Measurements from ENCODE around the gene BCL11B.
"Not testable (repeated sequence)": the region's sequence is repeated elsewhere in the genome, so short reads cannot be mapped to it uniquely, and the experiment has no call there.

The BCL11B gene

DNA sequence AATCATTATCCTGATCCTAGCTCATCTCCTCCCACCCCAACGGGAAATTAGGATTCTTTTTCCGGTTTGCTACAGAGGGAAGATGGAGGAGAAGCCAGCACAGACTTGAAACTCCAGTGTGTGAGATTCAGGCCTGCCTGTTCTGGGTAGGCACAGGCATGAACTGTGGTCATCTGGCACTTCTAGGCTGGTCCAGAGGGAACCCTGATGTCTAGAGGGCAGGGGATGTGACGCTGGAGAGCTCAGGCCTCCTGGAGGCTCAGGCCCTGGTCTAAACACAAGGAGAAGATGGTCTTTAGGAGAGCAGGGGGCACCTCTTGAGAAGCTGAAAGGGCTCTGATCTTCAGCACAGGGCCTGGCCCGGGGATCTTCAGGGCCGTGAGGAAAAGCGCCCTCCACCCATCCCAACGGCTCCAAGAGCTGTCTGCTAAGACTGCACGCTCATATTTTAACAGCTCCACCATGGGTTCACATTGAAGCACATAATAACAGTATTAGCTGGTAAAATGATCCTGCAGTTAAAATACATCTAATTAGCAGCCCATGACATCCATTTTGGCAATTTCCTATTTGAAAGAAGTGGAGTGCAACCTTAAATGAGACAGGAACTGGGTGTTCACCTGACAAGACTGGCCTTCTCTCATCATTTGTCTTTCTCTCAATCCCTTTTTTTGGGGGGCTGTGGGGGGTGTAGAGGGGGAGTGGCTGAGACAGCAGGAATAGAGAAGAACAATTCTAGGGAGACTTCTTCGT, 35.4 kb downstream of the BCL11B start:
- no peak for DNase-seq

DNA sequence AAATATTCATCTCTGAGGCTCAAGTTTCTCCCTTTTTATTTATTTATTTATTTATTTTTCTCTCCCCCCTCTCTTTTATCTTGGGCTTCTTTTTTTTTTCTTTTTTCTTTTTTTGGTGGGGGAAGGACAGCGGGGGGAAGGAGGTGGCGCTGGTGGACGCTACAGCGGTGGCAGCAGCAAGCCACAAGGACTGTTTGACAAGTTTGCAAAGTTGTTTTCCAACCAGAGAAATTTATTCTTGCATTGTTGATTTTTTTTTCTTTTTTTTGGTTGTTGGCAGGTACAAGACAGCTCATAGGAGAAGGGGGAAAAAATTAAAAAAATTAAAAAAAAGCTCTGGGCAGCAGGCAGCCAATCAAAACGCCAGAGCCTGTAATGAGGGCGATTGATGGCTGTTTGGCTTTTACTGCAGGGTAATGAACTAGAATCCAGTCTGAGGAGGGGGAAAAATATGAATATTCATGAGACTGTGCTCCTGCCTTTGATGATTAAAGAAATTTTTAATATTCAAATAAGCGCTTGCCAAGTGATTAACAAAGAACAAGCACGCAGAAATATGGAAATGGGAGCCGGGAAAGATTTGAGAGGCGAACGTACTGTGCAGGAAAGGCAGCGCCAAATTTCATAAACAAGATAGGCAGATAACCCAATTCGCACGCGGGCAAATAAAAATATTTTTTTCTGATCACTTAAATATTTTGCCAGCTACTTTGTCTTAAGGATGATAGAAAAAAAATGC, 36.2 kb downstream of the BCL11B start:
- DNase-seq = no peak

DNA sequence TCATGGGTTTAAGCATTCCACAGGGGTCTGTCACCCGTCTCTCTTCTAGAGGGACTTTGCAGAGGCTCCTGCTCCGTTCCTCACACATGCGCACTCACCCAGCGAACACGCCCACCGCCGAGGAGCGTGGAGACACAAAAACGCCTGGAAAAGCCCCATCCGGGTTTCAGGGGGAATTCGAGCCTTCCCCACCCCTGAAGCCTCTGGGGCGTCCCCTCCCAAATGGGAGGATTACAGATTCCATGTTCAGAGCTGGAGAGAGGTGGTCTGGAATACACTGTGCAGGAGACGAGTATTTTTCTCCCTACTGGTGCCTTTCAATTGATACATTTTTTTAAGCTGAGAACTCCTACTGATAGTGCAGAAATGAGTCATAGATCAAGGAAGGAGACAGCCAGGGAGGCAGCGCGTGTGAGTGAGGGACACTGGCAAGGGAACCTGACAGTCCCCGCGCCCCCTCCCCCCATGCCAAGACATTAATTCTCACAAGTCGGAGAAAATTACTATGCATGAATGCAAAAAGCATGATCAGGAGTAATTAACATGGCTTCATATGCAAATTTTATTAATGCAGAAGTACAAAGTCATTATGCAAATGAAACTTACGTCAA, 36.9 kb downstream of the BCL11B start:
- peak; percentile 90 for DNase-seq

DNA sequence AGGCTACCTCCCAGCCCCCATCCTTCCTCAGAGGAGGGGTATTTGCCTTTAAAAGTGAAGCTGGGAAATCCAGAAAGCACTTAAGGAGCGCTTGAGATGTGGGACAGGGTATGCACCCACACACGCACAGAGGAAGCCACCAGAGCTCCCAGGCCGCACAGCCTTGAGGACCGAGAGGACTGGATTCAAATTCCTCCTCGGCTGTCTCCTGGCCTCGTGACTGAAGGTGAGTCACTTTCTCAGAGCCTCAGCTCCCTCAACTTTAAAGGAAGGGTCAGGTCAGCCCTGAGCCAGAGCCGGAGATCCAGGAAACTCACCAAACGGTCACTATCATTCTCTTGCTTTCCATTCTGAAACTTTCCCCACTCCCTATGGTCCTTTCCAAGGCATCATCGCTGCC, 37.6 kb downstream of the BCL11B start:
- DNase-seq = no peak

DNA sequence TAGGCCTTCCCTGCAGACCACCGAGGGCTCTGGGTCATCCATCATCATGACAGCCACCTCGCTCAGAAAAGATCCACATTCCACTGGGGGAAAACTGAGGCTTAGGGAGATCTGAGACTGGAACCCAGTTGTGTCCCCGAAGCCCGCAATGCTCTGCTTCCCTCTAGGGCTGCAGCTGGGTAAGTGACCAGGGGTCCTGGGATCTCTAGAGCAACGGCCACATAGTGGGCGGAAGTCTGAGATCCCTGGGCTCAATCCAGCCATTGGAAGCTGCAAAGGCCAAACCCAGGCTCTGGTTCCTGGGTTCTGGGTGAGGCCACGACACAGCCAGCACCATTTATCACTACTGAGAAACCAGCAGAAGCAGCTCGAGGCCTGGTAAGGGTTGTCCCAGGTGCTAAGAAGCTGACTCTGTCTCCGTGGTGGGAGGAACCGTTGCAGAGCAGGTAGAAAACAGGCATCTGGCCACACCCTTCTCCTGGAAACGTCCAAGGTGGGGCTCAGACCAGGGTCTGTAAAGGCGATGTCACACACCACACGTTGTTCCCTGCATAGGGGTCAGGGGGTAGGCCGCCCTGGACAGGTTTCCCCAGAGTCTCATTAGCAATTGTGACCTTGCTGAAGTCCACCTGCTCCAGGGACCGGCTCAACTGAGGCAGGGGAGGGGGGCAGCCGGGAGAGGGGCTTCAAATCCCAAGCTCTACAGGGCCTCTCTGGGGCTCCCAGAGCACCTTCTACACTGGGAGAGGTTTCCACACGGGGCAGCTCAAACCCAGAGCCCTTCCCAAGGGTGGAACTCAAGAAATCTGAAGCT, 38.6 kb downstream of the BCL11B start:
- no peak for DNase-seq

DNA sequence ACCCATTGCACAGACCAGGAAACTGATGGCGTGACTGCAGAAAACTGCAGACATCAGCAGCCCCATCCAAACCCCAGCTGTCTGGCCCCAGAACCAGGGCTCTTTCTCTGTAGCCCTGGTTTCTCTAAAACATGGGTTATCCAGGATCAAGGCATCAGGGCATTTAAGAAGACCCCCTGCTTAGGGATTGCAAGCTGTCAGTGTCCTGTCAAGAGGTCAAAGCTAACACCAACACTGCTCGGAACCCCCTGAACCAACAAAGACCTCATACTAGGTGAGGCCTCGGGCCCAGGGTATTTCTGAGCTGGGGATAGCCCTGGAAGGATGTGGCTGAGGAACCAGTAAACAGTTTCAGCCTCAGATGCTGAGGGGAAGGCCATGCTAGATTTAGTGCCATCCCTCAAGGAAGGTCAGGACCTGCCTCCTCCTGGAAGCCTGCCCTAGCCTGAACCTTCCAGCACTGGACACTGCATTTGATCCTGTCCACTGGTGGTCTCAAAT, 39.2 kb downstream of the BCL11B start:
- no peak for DNase-seq

DNA sequence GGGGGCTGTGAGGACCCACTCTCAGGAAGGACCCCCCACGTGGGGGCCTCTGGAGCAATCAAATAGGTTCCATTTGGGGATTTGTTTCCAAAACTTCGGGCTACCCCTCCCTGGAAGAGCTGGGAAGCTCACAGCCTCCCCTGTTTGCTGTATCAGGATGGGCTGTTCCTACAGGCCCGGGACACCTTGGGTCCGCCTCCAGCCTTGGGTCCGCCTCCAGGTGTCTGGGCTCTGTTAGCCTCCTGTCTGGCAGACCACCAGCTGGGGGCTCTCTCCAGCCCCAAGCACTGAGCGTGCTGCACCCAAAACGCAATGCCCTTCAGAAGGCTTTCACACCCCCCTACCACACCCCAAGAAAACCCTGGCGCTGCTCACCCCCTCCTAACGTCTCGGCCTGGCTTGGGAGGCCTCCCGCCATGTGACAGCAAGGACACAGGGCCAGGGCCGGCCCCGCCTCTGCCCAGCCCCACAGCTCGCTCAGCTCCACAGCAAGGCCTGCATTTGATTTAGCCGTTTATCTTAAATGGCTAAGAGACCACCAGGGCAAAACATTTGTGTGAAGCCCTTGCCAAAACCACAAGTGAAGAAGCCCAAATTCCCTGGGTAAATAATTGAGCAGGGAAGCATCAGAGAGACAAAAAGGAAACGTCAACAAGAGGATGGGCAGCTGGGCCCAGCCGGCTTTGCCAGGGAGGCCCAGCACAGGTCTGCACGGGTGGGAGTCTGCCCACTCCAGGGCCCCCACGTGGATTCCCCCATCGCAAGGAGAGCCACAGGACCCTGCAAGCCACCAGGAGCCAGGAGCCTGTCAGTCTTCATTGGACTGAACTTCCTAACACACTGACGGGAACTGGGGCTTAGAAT, 39.9 kb downstream of the BCL11B start:
- no peak for DNase-seq

DNA sequence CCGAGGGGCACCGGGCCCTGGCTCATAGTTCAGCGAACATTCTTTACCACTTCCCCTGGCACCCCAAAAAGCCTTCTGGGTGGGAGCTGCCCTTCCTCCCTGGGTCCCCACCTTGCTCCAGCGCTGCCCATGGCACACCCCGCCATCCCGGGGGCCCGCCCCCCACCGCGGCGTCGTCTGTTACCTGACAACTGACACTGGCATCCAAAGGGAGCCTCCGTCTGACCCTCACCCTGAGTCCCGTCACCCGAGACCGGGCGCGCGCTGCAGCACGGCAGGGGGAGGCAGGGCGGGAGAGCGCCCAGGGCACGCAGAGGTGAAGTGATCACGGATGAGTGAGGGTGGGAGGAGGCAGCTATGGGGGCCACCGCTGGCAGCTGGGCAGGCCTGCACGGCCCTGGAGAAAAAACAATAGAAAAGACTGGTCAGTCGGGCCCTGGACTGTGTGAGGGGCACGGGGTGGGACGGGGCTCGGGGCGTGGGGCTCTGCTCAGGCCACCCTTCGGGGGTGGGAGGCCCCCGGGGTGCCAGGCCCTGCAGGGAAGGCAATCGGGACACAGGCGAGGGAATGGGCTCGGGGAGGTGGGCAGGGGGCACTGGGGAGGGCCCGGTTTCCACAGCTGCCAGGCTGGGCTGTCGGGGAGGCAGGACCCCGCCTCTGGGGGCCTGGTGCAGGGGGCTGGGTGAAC, 40.7 kb downstream of the BCL11B start:
- DNase-seq = no peak

DNA sequence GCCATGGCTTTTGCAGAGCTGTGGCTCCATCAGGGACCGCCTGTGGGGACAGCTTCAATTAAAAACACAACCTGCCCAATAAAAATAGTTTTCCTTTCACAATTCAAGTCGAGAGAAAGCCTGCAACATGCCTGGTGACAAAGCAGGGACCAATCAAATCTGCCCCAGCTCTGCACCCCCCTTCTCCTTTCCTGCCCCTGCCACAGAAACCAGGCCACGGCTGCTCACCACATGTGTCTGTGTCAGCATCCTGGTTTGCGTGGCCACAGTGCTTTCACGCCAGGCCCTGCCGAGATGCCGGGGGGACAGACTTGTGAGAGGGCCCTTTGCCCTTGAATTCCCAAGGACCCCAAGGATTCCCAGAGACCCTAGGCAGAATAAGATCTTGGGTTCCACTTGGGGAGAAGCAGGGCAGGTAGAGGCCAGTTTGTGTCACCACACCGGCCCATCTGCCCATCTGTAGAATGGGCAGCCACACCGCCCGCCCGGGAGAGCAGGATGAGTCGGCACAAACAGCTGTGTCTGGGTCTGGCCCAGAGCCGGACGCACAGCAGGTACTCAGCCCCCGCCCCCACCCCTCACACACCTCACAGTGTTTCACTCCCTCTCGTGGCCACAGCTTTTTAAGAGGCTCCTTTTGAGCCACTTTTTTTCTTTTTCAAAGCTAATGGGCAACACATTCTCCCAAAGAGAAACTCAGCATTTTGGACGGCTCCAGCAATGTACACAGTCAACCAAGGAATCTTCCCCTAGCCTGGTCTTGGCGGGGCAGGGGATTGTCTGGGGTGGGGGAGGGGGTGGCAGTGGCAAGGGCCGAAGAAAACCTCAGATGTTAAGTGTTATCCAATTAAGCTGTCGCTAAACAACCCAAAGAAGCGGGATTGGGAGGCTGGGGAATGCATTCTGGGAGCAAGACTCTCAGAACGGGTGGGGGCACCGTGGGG, 41.5 kb downstream of the BCL11B start:
- peak; percentile 80 for DNase-seq

DNA sequence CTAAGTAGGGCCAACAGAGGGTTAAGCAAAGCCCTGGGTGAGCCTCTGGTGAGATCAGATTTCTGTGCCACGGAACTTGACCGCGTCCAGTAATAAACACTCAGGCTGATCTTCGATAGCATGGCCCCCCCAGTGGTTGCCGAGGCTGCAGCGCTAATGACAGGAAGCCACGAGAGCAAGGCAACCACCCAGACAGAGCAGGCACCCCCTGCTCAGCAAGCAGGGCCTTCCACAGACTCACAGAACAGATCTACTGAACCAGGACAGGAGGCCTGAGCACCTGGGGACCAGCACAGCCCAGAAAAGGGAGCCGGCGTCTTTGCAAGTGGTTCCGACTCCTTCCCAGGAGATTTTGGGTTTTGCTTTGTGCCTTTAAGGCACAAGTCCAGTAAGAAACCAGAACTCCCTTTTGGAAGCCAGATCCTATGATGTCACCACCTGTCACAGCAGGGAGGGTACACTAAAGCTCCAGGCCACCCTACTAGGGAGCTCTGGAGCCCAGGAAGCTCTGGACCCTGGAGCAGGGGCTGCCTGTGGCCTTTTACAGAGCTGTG, 42.3 kb downstream of the BCL11B start:
- no peak for DNase-seq

DNA sequence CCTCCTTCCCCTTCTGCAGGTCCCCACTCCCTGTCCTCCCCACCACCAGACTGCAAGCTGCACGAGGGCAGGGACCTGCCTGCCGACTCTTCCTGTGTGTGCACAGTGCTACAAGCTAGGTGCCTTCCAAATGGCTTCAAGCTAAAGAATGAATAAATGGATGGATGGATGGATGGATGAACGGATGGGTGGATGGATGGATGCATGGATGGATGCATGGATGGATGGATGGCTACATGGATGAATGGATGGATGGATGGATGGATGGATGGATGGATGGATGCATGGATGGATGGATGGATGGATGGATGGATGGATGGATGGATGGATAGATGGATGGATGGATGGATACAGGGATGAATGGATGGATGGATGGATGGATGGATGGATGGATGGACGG, 43.2 kb downstream of the BCL11B start:
- not testable (repeated sequence) for DNase-seq

DNA sequence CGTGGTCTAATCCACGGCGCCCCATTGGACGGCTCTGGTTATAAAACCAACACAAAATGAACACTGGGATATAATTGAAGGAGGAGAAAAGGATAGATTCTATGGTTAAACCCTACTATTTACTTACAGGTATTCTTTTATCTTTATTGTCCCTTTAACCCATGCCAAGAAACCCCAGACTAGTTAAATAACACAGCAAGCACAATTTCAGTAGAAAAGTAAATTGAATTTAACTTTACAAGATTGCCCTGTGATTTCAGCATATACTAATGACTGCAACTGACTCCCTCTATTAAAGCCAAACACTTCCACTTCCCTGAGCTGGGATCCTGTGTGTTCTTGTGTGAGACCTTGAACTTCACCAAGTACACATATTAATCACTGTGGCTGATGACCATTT, 45.3 kb downstream of the BCL11B start:
- DNase-seq = no peak

DNA sequence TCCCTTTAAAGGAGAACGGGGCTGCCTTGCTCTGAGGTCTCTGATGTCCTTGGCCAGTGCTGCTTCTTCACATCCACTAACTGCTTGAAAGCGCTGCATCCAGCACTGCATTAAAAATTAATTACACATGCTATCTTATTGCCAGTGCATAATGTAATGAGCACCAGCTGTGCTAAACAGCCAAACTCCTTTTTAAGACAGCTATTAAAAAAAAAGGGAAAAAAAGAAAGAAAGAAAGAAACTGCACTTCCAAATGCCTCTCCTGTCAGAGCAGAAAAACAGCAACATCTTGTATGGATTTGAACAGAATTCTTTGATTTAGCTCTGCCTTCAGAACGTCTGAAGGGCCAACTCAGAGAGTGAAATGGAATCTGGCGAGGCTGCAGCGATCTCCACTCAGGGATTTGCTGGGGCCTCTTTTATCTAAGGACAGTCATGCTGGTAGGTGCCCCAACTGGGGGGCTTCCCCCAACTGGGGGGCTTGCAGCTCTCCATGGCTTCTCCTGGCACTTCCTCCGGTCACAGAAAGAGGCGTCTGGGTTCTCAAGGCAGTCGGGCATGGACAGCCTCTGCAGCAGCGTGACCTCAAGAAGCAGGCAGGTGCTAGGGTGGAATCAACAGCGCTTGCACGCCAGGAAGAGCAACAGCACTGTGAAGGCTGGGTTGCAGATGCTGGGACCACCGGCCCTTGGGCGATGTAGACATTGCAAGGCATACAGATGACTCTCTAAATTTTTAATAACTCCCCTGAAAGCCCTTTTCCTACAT, 46.4 kb downstream of the BCL11B start:
- DNase-seq = no peak

DNA sequence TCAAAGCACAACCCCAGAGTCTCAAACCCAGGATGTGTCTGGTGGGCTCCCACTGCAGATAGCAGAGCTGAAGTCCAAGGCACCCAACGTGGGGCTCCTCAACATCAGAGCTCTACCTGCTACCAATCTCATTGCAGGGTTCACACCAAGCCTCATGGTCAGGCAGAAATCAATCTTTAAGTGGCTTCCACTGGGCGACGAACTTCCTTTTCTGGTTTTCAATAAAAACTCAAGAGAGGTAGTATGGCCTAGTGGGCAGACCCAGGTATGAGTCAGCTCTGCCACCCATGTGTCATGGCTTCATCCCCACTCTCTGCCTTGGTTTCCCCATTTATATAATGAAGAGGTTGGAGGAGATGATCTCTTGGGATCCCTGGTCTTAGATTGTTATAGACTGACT, 47.0 kb downstream of the BCL11B start:
- no peak for DNase-seq

DNA sequence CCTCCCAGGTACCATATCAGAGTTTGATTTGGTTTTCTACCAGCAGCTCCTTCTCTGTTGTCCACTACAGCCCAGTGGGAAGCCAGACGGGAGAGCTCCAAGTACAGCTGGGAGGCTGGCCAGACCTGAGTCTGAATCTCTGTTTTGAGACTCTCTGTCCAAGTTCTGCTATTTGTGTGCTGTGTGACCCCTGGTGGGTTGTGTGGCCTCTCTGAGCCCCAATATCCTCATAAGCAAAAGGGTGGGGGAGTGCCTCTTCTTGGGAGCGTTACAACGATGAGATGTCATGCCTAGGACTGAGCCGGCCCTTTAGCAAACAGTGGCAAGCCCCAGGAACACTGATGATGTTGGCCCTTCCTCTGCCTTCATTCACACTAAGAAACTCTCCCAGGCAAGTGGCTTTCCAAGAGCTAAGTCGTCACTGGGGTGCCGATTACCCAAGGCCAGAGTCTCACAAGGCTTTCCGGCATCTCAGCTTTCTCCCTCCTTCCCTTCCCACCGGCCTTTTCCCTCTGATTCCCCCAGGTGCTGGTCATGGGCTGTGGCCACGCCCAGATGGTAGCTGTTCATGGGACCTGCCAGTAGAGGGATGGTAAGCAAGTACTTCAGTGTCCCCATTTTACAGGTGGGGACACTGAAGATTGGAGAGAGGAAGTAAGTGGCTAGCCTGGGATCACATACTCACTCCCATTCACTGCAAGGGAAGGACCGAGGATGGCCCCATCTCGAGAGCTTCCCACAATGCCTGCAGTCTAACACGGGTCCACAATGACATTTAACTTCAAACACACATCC, 47.7 kb downstream of the BCL11B start:
- DNase-seq = no peak

DNA sequence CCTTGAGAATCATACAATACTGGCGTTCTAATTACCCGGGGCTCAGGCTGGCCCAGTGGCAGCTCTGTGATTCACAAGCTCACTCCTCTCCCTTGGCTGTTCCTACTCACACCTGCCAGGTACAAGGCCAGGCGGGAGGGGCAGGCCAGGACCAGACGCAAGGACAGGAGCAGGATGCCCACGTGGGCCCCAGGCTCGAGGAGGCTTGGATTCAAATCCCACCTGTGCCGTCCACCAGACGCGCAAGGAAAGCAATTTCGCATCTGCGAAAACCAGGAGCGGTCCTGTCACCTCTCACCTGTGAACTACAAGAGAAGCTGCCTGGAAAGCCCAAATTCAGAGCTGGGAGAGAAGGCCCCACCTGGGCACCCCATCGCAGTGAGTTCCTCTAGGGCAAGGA, 50.6 kb downstream of the BCL11B start:
- DNase-seq = no peak

DNA sequence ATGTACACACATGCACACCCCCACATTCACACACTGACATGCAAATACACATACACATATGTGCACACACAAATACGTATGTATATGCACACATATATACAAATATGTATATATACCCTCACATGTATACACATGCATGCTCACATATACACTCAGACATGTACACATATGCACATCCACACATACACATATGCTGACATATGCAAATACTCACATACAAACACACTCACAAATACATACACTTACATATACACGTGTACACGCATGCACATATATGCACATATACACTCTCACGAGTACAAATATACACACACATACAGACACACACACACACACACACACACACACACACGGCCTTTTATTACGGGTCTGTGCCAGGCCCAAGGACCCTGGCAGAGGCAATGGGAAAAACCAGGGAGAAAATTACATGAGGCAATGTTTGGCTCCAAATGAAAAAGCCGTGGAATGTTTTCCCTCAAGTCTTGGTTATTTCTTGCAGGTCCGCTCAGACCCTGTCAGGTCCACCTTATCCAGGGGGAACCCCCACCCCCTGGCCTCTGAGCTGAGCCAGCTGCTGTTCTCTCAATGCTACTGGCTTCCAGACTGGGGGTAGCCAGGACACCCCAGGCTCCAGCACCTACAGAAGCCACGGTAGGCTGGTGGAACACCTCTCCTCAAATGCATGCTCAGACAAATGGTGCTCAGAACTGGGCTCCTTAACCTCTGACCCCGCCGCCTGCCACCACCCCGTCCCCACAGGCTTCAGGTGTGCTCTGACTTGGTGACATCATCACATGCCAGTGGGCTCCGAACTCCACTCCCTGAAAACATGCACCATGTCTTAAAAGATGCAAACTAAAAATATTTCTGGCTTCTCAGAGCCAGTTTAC, 54.7 kb downstream of the BCL11B start:
- no peak for DNase-seq

Measured in activated naive CD4-positive, alpha-beta T cell treated with anti-CD3 and anti-CD28 coated beads, Interleukin-2, amount 50 U/mL, for 16 hours (primary cell).